Transverse colon (tissue), 4 donors: ENCODE results near the gene ARNT2.

Experiments used
- CTCF ChIP-seq, 5 experiments: fragments of 200-600 bp in 3 of 5; fragments of 450-650 bp in 2 of 5; sonication (generic) in 3 of 5; IDR thresholded peaks; 1 replicate in 2 of 5; 2 replicates in 3 of 5; pipeline ENCODE4 v1.5.1; 2016 to 2017; ENCODE audit warnings: antibody characterized with exemption in 5 of 5, inconsistent platforms in 3 of 5, mild to moderate bottlenecking in 2 of 5, moderate library complexity in 1 of 5
- EP300 ChIP-seq: sonication (generic); formaldehyde crosslinking; IDR thresholded peaks from one replicate; pipeline ENCODE4 v1.6.1; 2017; ENCODE audit warnings: antibody characterized with exemption, low read depth
- POLR2A ChIP-seq: fragments of 450-650 bp; IDR thresholded peaks from one replicate; pipeline ENCODE4 v1.6.1; 2016; ENCODE audit warnings: antibody characterized with exemption, mild to moderate bottlenecking, moderate library complexity
- POLR2AphosphoS5 ChIP-seq, 3 donors: sonication (generic); formaldehyde crosslinking; IDR thresholded peaks; one replicate each; pipeline ENCODE4 v1.6.1; 2016; ENCODE audit warnings: antibody characterized with exemption in 3 of 3

DNA sequence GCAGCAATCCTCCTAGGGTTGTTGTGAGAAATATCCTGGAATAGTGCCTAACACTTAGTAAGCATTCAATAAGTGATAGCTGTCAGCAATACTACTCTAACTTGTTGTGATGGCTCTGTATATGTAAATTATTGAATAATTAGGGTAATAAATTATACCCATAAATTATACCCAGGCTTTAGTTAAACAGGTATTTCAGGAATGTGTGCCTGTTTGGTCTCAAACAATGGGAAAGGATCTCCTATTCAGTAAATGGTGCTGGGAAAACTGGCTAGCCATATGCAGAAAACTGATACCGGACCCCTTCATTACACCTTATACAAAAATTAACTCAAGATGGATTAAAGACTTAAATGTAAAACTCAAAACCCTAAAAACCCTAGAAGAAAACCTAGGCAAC lies 14.8 kb upstream of the ARNT2 start:
- TF ChIP-seq CTCF (IDR thresholded peaks at IDR 0.05) (no peak), EP300 (no peak), POLR2AphosphoS5 (IDR thresholded peaks at IDR 0.05) (no peak), POLR2A (no peak)
